RCC 7860 (cell line): ENCODE data around the gene UNC5CL.
"Not testable (repeated sequence)": the region's sequence is repeated elsewhere in the genome, so short reads cannot be mapped to it uniquely, and the experiment has no call there.

ENCODE experiments used
- DNase-seq: peaks from one replicate; pipeline ENCODE4 v3.0.0-alpha.2; 2015; ENCODE audit warnings: low spot score
- FAIRE-seq: peaks from 2 replicates; lab custom pipeline; 2012; peaks lifted over from hg19 to GRCh38; lab: Jason Lieb, UNC

UNC5CL gene

DNA sequence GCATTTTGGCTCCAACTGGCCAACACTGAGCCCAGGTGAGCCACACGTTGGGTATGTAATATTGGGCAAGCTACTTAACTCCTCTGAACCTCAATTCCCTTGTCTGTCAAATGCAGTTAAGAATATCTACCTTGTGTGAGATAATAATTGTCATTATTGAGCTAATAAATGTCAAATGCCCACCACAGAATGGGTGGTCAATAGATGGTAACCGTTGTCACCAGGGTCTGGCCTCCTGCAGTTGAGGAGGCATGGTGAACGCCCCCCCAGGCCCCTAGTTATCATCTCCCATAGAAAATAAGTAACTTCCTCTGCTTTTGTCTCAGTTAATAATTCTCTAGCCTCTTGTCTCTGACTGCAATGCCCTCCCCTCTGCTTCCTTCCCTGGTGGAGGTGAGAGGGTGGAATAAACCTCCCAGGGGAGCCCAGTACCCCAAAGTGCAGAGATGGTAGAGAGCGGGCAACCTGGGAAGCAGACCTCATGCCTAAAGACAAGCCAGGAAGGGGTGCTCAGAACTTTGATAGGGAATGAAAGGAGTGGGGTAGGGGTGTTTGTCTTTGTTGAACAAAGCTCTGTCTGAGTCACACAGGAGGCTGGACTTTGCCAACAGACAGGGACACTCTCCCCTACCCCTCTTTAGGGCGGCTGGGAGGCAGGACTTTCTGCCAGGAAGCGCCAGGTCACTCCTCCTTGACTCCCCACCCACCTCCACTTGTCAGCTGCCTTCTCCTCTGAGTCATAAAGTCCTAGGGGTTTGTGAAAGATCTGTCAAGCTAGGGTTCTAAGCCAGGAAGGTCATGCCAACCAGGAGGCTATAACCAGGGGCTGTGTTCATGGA is 1.3 kb upstream of the UNC5CL start:
- DNase-seq, result peak; percentile 83
- FAIRE-seq, result peak; percentile 92

DNA sequence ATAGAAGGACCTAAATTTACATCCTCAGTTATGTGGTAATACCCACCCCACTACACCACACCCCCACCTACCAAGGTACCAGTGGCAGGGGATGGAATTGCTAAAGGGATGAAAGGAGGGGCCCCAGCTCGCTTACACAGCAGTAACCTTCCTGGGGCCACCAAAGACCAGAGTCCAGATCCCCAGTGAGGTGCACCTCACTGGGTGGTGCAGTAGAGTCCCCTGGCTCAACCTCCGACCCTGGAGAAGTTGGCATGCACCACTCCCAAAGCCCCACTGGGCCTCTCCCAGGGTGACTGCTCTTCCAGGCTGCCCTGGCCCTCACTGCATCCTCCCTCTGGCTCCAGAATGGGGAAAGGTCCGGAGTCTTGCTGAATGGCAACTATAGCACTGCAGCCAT is 816 bp downstream of the UNC5CL start:
- DNase-seq (no peak), FAIRE-seq (no peak)

DNA sequence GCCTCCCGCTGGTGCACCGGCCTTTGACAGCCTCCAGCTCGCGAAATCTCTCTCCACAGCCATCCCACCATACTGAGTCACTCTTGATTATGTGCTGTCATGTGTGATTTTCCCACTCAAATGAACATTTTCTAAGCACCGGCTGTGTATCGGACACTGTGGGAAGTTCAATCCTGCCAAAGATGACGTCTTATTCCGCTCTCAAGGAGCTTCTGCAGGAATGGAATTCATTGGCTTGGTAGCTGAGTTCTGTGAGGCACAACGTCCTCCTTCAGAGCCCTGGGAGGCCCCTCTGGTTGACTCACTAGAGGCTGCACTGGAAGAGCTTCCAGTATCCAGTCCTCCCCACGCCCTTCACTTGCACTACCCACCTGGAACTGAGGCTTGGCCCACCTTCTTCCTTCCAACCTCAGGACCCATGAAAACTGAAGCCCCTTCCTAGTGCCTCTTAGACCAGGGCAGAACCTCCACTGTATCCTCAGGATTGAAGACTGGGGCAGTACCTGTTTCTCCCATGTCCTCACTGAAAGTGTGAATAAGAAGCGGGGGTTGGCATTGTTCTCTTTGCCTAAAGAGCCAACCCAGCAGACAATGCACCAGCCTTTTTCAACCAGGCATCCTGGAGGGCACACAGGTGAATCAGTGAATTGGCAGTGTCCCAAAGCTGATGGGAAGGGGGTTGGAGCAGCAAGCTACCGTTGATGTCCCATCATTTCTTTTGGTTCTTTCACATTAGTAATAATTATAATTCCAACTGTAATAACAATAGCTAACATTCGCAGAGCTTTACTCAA is 1.7 kb downstream of the UNC5CL start:
- FAIRE-seq (no peak), DNase-seq (no peak)

DNA sequence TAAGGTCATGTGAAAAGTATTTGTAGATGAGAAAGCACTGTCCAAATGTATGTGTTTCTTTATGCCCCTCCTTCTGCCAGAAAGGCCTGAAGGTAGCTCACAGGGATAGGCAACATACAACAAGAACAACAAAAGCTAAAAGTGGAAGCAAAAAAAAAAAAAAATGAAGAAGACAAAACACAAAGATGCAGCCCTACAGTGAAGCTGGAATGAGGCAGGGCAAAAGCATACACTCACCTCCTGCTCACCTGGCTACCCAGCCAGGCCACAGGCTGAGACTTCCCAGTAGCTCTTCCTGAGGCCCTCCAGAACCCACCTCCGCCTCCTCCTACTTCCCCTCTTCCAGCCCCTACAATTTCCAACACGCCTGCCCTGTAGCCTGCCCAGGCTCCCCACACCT is 2.4 kb downstream of the UNC5CL start:
- FAIRE-seq (no peak), DNase-seq (no peak)

DNA sequence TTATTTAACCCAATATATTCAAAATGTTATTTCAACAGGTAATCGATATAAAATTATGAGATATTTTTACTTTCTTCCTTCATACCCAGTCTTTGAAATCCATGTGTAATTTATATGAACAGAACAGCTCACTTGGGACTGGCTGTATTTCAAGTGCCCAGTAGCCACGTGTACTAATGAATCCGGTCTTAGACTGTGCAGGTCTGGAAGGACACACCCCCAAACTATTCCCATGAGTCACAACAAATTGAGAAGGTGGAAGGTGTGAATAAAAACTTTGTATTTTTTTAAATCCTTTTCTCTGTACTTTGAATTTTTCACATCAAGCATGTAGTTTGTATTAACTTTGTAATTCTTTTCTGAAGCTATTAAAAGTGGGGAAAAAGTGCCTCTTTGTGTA is 2.8 kb downstream of the UNC5CL start:
- no peak for FAIRE-seq

DNA sequence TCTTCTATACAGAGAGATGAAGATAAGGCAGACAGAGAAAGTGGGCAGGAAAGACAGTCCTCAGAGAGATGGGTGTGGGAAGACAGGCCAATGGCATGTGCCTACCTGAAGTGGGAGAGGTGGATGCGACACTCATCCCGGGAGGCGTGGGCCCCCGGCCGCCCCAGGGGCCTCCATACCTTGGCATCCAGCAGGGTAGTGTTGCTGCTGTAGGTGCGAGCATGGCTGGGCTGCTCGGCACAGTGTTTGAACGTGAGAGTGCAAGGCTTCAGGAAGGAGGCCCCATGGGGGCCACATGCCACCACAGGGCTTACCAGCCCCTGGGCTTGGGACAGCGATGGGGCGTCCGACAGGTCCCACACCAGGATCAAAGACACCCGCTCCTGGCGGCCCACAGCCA is 5.2 kb downstream of the UNC5CL start:
- no peak for DNase-seq
- FAIRE-seq, result no peak

More for the DNA sequence above, 2.8 kb downstream of the UNC5CL start:
- DNase-seq, result no peak

DNA sequence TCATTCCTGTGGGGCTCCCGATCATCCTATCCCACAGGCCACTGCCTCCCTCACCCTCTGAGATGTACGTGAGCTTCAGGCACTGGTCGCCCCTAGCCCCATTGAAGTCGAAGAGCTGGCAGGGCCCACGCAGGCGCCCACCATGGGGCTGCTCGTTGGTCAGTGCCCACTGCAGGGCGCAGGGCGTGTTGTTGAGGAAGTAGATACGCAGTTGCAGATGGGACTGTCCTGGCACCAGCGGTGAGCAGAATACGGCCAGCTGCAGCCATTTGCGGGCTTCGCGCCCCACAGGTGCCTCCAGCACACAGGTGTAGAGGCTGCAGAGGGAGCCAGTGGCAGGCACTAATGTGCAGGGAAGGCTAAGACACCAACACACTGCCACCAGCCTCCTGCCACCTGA is 6.2 kb downstream of the UNC5CL start:
- FAIRE-seq (no peak), DNase-seq (no peak)

DNA sequence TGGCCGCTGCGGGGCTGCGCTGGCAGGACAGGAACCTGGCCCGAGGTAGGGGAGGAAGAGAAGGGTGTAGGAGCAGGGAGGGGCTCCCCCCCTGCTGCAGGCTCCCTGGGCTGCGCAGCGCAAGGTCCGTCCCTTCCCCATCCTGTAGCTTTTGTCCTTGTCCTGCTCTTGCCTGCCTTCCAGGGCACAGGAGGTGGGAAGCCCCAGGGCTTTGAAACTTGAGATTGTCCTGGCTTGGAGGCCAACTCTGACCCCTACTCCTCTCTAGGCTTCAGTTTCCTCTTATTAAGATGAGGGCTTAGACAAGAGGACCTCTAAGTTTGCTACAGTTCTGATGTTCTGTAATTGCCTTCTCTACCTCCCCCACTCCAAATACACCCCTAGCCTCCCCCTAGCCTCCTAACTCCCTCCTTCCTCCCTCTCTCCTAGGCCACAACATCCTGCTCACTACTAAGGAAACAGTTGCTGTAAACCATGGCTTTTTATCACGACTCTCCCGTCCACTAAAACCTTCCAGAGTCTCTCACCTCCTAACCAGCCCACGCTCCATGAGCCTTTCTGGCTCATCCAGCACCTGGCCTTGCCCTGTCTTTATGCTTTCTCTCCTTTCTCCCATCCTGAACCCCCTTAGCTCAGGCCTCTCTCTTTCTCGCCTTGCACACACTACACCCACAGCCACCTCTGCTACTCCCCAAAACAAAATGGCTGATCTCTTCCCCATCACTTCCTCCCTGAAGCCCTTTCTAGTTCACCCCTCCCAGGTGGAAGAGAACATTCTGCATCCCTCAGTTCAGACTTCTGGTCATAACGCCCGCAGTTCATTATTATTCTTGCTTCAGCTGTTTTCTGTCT is 10.2 kb downstream of the UNC5CL start:
- FAIRE-seq (no peak), DNase-seq (no peak)

DNA sequence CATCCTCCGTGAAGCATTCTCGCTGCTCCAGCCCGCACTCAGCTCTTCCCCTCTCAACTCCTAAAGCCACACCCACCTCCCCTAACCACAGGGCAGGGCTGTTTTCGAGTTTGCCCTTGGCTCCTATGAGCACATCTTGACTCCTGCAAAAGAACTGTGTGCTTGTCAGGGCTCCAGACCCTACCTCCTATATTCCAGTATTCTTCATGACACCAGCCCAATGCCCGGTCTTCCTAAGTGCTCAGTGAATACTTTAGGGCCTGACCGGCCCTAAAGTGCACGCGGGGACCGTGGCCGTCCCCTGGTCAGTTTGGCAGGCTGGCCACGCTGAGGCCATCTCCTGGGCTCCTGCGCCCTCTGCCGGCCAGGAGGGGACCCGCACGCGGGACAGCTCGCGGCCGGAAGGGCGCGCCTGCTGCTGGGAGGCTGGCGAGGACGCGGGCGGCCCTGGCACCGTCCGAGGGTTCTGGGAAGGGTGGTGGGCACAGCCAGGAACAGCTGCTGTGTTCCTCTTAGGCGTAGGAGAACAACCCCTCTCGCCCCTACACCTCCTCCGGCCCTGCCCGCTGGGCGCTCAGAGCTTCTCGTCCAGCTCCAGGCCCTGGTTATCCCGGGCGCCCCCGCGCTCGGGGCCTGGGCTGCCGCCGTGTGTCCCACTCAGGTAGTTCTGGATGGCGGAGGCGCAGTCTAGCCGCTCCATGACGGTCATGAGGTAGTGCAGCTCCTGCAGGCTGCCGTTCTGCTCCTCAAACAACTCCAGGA is 11.0 kb downstream of the UNC5CL start:
- FAIRE-seq (no peak), DNase-seq (peak; percentile 53)

DNA sequence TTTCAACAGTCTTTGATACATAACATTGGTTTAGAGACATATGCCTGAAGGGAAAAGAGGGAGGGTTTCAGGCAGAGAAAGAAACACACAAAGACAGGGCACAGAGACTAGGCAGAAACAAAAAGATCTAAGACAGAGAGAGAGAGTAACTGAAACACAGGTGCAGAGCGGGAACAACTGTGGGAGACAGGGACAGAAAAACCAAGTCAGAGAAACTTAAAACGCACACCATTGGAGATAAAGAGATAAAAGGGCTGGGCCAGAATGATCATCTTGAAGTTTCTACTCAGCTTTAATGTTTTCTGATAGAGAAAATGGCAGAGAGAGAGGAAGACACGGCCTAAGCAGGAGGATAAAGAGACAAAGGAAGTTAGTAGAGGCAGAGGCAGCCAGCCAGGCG is 11.8 kb downstream of the UNC5CL start:
- DNase-seq (no peak), FAIRE-seq (no peak)

DNA sequence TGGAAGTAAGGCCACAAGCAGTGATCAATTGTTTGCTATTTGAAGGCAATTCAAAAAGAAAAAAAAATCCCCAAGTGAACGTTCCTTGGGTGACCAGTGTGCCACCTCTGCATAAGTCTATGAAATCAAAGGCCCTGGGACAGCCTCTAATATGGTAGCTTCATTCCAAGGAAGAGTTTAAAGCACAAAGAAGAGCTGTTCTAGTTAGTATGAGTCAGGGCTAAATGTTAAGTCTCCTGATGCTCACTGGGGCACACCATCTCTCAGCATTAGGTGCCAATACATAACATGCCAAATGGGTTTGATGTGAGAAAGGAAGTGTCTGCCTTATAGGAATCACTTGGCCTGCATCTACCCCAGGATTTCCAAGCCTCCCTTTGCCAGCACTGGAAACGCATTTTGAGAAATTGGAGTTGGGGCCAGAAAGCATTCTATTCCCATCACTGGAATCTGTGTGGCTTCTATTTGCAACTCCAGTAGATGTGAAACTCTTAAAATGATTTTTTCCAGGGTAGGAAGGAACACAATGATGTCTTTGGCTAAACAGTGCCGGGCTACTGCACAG is 13.0 kb downstream of the UNC5CL start:
- FAIRE-seq (no peak), DNase-seq (no peak)

DNA sequence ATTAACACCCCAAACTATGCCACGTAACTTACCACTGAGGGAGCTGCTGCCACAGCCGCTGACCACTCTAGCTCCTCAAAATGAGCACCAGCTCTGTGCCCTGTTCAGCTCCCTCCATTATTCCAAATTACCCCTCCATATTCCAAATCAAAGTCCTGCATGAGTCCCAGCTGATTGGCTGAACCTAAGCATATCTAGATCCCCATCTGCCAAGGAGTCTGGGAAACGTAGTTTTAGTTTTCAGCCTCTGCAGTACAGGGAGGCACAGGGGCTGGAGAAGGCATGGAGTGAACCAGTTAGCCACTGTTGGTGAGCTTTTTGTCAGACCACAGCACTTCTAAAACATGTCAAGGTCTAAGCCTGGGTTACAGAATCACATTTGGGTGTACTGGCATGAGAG is 15.9 kb downstream of the UNC5CL start:
- no peak for DNase-seq
- FAIRE-seq, result no peak

DNA sequence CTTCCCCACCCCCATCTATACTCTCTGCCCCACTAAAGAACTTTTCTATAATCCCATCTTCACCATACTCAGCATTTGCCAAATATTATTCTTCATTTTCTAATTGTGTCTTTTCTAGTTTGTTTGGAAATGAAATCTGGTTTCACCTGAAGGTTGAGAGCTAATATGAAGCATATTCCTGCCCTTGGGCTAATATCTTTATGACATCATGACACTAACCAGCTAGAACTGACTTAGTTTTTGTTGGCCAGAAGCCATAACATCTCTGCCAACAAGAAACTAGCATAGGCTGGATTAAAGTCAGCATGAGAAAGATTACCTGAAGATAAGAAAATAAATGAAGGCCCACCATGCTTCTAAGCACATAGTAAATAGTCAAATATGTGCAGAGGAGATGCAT is 16.7 kb downstream of the UNC5CL start:
- no peak for DNase-seq
- FAIRE-seq, result no peak

DNA sequence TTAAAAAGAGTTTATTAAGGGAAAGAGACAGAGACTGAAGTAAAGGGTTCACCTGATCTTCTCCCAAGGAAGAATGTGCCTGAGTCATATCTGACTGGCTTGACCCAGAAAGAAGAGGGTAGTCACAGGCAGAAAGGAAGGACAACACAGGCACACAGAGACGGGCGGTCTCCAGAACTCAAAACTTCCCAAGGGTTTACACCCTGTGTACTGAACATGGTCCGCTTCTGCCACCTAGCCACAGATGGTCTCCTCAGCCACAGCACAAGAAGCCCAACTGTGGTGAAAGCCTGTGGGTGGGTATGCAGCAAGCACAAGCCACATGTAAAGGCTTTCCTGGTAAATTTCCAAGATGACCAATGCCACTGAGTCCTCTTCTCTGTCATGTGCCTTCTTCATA is 17.2 kb downstream of the UNC5CL start:
- peak; percentile 67 for DNase-seq
- no peak for FAIRE-seq

DNA sequence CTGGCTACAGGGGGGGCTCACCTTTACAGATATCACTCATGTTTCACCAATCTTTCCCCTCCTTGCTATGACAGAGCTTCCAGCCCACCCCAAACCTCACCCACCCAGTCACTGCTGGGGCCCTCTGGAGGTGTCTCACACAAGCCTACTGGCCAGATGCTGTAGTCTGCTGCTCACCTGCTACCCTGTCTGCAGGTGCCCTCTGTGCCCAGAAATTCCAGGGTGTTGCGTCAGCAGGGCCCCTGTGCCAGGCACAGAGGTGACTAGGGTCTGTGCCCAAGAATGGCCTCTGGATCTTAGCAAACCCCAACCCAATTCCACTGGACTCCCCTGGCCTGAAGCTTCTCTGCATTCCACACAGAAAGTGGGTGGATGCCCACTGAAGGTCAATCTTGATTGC is 21.4 kb downstream of the UNC5CL start:
- DNase-seq (no peak), FAIRE-seq (no peak)

DNA sequence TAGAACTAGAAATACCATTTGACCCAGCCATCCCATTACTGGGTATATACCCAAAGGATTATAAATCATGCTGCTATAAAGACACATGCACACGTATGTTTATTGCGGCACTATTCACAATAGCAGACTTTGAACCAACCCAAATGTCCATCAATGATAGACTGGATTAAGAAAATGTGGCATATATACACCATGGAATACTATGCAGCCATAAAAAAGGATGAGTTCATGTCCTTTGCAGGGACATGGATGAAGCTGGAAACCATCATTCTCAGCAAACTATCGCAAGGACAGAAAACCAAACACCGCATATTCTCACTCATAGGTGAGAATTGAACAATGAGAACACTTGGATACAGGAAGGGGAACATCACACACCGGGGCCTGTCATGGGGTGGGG is 23.2 kb downstream of the UNC5CL start:
- FAIRE-seq, DNase-seq: not testable (repeated sequence)

DNA sequence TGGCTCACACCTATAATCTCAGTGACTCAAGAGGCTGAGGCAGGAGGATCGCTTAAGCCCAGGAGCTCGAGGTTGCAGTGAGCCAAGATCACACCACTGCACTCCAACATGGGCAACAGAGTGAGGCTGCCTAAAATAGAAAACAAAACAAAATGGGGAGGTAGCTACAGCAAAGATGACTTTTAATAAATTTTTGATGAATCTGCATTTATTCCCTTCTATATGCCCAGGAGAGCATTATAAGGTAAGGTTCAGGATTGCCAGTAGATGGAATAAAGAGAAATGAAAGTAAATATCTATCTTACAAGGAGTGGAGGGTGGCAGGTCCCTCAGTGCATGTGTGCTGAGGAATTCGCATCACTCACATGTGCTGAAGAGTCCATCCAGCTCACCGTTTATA is 24.2 kb downstream of the UNC5CL start:
- no peak for FAIRE-seq
- no peak for DNase-seq

DNA sequence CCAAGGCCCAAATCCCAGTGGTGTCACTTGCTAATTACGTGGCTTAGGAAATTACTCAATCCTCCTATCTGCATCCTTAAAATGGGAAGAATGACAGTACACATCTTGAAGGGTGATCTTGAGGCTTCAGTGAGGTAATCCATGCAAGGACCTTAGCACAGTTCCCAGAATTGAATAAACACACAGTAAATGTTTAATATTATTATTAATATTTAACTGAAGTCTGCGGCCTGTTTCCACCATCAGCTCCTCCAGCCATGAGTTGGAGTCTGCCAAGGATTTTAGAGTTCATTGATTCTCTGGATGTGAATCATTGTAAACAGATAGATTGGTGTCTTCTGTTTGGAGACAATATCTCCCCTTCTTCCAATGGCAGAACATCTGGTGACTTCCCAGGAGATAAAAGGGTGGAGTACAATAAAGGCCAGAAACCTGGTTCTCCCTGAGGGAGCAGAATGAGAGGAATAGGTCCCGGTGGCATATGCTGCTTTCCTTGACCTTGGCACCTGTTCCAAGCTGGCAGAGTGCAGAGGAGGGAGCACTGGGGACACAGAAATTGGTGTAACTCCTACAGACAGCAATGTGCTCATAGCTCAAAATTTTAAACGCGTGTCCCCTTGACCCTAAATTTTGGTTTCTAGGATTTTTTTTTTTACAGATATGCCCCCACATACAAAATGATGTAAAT is 25.4 kb downstream of the UNC5CL start:
- DNase-seq (peak; percentile 70), FAIRE-seq (peak; percentile 96)

DNA sequence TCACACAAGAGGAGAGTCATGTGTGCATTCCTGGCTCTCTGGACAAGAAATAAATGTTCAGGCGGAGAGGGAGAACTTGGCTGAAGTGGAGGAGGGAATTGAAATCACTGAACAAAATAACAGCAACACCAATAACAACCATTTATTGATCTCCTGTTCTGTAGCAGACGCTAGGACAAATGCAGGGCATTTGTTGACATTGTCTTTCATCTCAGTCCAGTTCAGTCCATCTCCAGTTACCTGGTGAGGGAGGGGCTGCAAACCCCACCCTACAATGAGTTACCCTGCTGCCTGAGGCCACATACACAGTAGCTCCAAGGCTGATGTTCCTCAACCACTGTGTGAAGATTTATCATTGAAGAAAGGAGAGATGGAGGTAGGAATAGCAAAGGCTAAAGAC is 27.3 kb downstream of the UNC5CL start:
- DNase-seq (no peak), FAIRE-seq (no peak)

DNA sequence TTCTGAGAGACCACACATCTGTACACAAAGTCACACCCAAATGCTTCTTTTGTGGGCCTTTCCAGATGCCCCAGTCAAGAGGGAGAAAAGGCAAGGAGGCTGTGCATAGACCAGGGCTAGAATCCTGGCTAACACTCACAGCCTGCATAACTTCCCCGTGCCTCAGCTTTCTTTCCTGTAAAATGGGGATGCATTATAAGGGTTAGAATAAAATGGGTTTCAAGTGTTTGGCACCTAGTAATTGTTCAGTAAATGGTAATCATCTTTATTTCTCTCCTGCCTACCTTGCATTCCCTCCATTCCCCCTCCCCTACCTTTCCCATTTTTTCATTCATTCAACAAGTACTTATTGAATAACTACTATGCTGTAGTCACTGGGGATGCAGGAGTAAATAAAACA is 29.4 kb downstream of the UNC5CL start:
- no peak for DNase-seq
- no peak for FAIRE-seq
